Measurements from ENCODE around the gene SYNRG.

SYNRG gene

DNA sequence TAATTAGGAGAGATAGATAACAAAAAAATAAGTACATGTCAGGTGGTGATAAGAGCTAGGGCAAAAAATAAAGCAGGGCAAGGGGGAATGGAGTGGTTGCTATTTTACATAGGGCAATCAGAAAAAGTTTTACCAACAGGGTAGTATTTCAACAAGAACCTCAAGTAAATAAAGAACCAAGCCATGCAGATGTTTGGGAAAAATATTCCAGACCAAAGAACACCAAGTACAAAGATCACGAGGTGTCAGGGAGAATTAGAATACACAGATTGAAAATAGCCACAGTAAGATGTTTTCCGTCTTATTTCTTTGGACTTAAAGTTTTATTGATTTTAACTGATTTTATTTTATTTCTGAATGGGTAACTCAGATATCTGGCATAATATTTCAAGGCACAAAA is 11.1 kb downstream of the SYNRG start:
- no peak for DNase-seq (ENCODE audit: insufficient read length)
- TF ChIP-seq POLR2A (IDR thresholded peaks at IDR 0.05; ENCODE audit: low read depth, low read length), result no peak
- no peak for TF ChIP-seq POLR2AphosphoS5 (IDR thresholded peaks at IDR 0.05; ENCODE audit: low read depth, low read length)
- no peak for TF ChIP-seq TAF1 (IDR thresholded peaks at IDR 0.05; ENCODE audit: borderline replicate concordance, low read depth, low read length)
- no peak for FAIRE-seq

DNA sequence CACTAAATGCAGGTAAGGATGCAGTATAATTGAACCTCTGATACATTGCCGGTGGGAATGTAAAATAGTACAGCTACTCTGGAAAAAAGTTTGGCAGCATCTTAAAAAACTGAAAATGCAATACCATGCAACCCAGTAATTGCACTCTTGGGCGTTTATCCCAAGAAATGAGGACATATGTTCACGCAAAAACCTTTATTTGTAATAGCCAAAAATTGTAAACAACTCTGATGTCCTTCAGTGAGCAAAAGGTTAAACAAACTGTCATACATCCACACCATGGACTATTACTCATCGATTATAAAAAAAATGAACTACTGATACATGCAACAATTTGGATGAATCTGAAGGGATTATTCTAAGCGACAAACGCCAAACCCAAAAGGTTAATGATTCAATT is 16.9 kb downstream of the SYNRG start:
- FAIRE-seq (no peak), DNase-seq (ENCODE audit: insufficient read length) (no peak)
- TF ChIP-seq TAF1 (IDR thresholded peaks at IDR 0.05; ENCODE audit: borderline replicate concordance, low read depth, low read length) (no peak), POLR2AphosphoS5 (IDR thresholded peaks at IDR 0.05; ENCODE audit: low read depth, low read length) (no peak), POLR2A (IDR thresholded peaks at IDR 0.05; ENCODE audit: low read depth, low read length) (no peak)

DNA sequence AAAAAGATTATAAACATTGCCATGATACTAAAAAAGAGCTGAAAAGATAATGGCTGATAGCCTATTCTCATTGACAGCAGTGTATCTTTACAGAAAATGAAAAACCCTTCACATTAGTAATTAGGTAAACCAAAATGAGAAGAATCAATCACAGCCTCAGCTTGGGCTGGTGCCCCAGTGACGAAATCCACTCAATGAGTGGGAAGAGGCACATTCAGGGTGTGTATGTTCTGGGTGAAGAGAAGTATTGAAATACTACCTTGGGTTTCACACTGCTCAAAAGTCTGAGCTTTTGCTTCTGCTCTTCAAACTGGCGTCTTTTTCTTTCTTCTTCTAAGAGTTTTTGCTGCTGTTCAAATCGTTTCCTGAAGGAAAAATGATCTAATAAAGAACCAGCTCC is 24.2 kb downstream of the SYNRG start:
- no peak for TF ChIP-seq TAF1 (IDR thresholded peaks at IDR 0.05; ENCODE audit: borderline replicate concordance, low read depth, low read length)
- FAIRE-seq (no peak), DNase-seq (ENCODE audit: insufficient read length) (no peak)

DNA sequence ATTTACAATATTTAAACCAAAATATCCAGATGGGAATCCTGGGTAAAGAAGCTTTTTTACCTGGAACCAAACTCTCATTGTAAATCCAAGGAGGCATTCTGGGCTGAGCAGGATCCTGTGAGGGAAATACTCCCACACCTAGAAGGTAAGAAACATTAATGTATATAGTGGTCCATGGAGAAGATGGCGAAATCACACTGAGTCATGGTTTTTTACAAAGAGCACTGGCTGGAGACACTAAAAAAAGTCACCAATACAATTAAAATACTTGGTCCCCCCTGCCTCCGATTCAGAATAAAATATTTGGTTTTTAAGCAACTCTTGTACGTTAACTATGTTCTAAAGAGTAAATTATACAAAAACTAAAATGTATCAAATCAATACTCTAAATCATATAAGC is 32.9 kb downstream of the SYNRG start:
- TF ChIP-seq TAF1 (IDR thresholded peaks at IDR 0.05; ENCODE audit: borderline replicate concordance, low read depth, low read length) (no peak), POLR2A (IDR thresholded peaks at IDR 0.05; ENCODE audit: low read depth, low read length) (no peak), POLR2AphosphoS5 (IDR thresholded peaks at IDR 0.05; ENCODE audit: low read depth, low read length) (no peak)
- DNase-seq (ENCODE audit: insufficient read length) (no peak), FAIRE-seq (no peak)

DNA sequence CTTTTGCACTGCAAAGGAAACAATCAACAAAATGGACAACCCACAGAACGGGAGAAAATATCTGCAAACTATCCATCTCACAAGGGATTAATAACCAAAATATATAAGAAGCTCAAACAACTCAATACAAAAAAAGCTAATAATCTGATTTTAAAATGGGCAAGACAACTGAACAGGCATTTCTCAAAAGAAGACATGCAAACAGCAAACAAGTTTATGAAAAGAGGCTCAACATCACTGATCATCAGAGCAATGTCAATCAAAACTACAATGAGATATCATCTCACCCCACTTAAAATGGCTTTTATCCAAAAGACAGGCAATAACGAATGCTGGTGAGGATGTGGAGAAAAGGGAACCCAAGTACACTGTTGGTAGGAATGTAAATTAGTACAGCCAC is 34.8 kb downstream of the SYNRG start:
- TF ChIP-seq POLR2A (IDR thresholded peaks at IDR 0.05; ENCODE audit: low read depth, low read length) (no peak), POLR2AphosphoS5 (IDR thresholded peaks at IDR 0.05; ENCODE audit: low read depth, low read length) (no peak), TAF1 (IDR thresholded peaks at IDR 0.05; ENCODE audit: borderline replicate concordance, low read depth, low read length) (no peak)
- no peak for FAIRE-seq
- DNase-seq (ENCODE audit: insufficient read length), result no peak

DNA sequence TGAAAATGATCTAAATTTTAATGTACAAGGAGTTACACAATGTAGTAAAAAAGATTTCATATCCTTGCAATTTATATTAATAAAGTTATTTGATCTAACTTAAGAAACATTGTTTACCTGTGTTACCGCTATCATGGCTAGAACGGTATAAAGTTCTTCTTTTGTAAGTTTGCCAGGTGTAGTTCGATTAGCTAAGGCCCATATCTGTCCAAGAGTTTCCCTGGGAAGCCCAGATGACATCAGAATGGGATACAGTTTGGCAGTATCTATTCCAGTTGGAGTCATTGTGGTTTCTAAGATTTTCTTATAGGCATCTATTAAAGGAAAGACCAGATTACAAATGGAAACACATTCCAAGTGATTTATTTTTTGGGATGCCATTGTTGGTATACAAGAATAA is 37.5 kb downstream of the SYNRG start:
- TF ChIP-seq POLR2AphosphoS5 (IDR thresholded peaks at IDR 0.05; ENCODE audit: low read depth, low read length) (no peak), TAF1 (IDR thresholded peaks at IDR 0.05; ENCODE audit: borderline replicate concordance, low read depth, low read length) (no peak), POLR2A (IDR thresholded peaks at IDR 0.05; ENCODE audit: low read depth, low read length) (no peak)
- FAIRE-seq, result no peak

DNA sequence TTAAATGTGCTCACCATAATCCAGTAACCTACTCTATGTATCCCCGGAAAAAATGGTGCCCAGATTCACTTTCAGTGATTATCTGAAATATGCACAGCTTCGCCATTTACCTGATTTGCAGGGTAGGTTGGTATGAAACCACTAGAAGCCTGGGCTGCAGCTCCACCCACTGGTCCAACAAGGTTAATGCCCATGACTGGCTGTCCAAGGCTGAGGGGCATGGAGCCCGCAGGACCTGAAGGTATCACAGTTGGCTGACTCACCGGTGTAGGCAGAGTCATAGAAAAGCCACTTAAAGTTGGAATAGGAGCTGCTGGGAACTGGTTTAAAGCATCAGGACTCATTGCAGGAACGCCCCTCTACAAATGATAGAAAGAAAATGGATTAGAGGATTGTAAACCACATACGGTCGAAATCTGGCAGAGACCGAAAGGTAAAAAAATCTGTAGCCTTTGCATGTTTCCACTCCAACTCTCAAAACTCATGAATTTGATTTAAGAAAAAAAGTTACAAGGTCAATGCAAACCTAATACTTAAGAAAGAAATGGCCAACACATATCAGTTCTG is 38.6 kb downstream of the SYNRG start:
- FAIRE-seq (no peak), DNase-seq (ENCODE audit: insufficient read length) (peak; percentile 3)
- TF ChIP-seq POLR2AphosphoS5 (IDR thresholded peaks at IDR 0.05; ENCODE audit: low read depth, low read length) (no peak), TAF1 (IDR thresholded peaks at IDR 0.05; ENCODE audit: borderline replicate concordance, low read depth, low read length) (no peak), POLR2A (IDR thresholded peaks at IDR 0.05; ENCODE audit: low read depth, low read length) (no peak)

More for the DNA sequence above, 37.5 kb downstream of the SYNRG start:
- no peak for DNase-seq (ENCODE audit: insufficient read length)

DNA sequence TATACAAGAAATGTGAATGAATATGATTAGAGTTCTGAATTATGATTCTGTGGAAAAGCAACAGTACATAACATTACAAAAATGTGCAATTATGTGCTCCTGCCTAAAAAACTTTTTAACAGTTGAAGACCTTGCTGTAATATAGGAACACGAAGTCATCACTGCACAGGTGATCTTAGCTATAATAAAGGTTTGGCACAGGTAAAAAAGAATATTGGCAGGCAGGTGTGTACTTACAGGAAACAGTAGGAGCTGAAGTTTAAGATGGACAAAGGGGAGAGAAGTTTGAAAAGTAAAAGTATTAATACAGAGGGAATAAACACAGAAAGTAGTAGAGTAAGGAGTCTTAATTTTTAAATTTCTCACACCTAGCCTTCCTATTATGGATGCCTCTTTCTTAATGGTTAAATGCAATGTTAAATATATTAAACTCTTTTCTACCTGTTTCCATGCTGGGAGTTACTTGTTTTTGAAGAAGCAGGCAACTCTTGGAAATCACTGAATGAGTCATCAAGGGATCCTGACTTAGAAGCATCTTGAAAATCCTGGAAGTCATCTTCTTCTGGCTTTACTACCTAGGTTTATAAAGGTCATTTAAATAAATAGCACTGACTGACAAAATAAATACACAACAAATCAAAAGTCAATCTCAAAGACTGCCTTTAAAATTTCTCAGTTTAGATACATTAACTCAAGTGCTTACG is 40.7 kb downstream of the SYNRG start:
- FAIRE-seq, result no peak
- TF ChIP-seq TAF1 (IDR thresholded peaks at IDR 0.05; ENCODE audit: borderline replicate concordance, low read depth, low read length), result no peak
- TF ChIP-seq POLR2A (IDR thresholded peaks at IDR 0.05; ENCODE audit: low read depth, low read length), result no peak
- TF ChIP-seq POLR2AphosphoS5 (IDR thresholded peaks at IDR 0.05; ENCODE audit: low read depth, low read length), result no peak
- DNase-seq (ENCODE audit: insufficient read length), result no peak

DNA sequence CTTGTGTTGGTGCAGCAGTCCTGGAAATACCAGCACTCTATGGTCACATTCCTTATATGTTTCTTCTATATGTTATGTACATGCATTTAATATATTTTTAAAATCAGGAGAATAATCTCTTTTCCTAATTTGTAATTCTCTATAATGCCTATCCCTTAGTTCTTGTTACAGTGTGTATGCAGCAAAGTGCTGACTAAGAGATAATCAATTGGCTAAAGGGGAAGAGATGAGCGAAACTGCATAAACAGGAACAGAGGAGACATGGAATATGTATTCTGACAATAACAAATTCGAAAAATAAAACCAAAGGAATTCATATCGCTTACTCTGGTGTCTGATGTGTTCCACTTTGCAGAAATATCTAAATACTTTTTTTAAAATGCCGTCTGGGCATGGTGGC is 41.7 kb downstream of the SYNRG start:
- DNase-seq (ENCODE audit: insufficient read length) (no peak), FAIRE-seq (no peak)
- TF ChIP-seq TAF1 (IDR thresholded peaks at IDR 0.05; ENCODE audit: borderline replicate concordance, low read depth, low read length), result no peak
- TF ChIP-seq POLR2A (IDR thresholded peaks at IDR 0.05; ENCODE audit: low read depth, low read length), result no peak
- TF ChIP-seq POLR2AphosphoS5 (IDR thresholded peaks at IDR 0.05; ENCODE audit: low read depth, low read length), result no peak

DNA sequence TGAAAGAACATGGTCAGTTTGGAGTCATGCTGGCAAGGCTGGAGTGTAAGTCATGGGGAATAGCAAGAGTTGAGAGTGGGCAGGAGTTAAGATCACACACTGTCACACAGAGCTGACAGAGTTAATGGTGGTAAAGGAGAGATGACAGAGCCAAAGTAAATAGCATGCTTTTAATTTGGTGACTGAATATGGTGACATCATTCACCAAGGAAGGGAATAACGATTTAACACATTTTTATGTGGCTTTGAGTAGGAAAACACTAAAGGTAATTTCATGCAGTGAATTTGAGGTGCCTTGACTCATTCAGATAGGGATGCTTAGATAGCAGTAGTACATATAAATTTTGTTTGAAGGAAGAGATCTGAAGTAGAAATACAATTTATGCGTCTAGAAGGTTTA is 42.1 kb downstream of the SYNRG start:
- FAIRE-seq, result no peak
- no peak for TF ChIP-seq POLR2A (IDR thresholded peaks at IDR 0.05; ENCODE audit: low read depth, low read length)
- TF ChIP-seq POLR2AphosphoS5 (IDR thresholded peaks at IDR 0.05; ENCODE audit: low read depth, low read length), result no peak
- TF ChIP-seq TAF1 (IDR thresholded peaks at IDR 0.05; ENCODE audit: borderline replicate concordance, low read depth, low read length), result no peak
- no peak for DNase-seq (ENCODE audit: insufficient read length)

DNA sequence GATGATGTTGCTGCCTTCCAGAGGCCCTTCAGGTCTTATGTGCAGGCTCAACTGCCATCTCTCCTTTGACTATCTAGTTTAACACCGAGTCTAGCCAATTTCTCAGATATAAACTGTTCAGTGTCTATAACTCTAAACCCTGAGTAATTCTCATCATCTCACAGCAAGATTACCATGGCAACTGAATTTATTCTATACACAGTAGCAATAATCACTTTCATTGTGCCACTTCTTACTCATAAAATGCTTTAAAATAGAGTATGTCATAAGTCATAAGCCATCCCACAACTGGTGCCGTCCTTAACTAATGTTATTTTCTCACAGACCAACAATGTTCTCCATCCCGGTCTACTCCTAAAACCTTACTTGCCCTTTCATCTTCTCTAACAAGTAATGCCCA is 45.0 kb downstream of the SYNRG start:
- DNase-seq (ENCODE audit: insufficient read length) (no peak), FAIRE-seq (no peak)
- no peak for TF ChIP-seq POLR2AphosphoS5 (IDR thresholded peaks at IDR 0.05; ENCODE audit: low read depth, low read length)
- no peak for TF ChIP-seq TAF1 (IDR thresholded peaks at IDR 0.05; ENCODE audit: borderline replicate concordance, low read depth, low read length)
- no peak for TF ChIP-seq POLR2A (IDR thresholded peaks at IDR 0.05; ENCODE audit: low read depth, low read length)

DNA sequence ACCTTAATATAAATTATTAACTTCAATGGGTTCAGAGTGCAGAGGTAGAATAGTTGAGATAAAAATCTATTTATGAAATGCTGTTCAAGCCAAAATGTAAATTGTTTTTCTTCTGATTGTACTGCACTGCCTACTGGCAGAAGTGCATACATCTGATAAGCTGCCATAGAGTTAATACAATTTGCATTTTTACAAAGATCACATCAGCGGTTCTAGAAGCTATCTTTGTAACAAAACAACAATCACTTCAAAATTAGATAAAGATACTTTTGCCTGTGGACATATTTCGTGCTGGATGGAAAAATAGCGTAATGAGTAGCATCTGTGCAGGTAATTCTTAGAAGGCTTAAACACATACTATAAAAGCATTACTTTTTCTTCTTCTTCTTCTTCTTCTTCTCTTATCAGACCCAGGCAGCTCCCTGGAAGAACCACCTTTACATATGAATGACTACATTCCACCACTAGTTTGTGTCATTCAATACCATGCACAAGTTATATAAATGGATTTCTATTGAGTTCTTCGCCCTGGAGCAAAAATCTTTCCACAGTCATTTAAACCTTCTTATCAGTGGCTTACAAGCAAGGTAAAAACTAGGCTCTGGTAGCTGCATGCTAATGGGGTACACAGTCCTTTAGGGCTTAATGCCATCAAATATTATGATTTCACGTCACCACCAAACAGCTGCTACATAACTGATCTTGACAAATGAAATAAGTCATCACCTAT is 47.0 kb downstream of the SYNRG start:
- TF ChIP-seq POLR2A (IDR thresholded peaks at IDR 0.05; ENCODE audit: low read depth, low read length) (no peak), TAF1 (IDR thresholded peaks at IDR 0.05; ENCODE audit: borderline replicate concordance, low read depth, low read length) (no peak), POLR2AphosphoS5 (IDR thresholded peaks at IDR 0.05; ENCODE audit: low read depth, low read length) (no peak)
- no peak for FAIRE-seq
- no peak for DNase-seq (ENCODE audit: insufficient read length)
